Kidney epithelial cell (primary cell): ENCODE results near the gene DTNA. TPM values are rescaled to one million over a fixed set of nuclear protein-coding genes. Genes with fewer than 3 reads are reported as not detected.
"Not testable (repeated sequence)": the region's sequence is repeated elsewhere in the genome, so short reads cannot be mapped to it uniquely, and the experiment has no call there.

Experiments used
- DNase-seq: peaks from one replicate; pipeline ENCODE4 v3.0.0-alpha.2; 2010; ENCODE audit warnings: low read depth
- H3K27me3 ChIP-seq: 2 replicates; pipeline ENCODE4 v1.6.0; 2011; ENCODE audit warnings: low read length; ENCODE audit not compliant: control insufficient read depth, insufficient read depth
- H3K36me3 ChIP-seq: 2 replicates; pipeline ENCODE4 v1.5.1; 2011; ENCODE audit warnings: low read length; ENCODE audit not compliant: control insufficient read depth, insufficient read depth
- H3K4me3 ChIP-seq: 2 replicates; pipeline ENCODE4 v1.5.1; 2011; ENCODE audit warnings: low read depth, mild to moderate bottlenecking, control low read depth, low read length
- total RNA-seq: library from RNA; depleted of rRNA; stranded (reverse); fragments of >200 nt; gene quantifications from 2 replicates; pipeline ENCODE4 v1.2.3, GENCODE V29; 2015
- TF ChIP-seq, protein P1 (sequence below): IDR thresholded peaks from 2 replicates; pipeline ENCODE4 v1.5.1; 2011; ENCODE audit warnings: mild to moderate bottlenecking, moderate library complexity, low read length, control low read depth, inconsistent platforms; ENCODE audit not compliant: insufficient read depth, poor library complexity, severe bottlenecking

DTNA gene
- total RNA-seq, 1 donor from 2014 or later = 19.3 TPM

DNA sequence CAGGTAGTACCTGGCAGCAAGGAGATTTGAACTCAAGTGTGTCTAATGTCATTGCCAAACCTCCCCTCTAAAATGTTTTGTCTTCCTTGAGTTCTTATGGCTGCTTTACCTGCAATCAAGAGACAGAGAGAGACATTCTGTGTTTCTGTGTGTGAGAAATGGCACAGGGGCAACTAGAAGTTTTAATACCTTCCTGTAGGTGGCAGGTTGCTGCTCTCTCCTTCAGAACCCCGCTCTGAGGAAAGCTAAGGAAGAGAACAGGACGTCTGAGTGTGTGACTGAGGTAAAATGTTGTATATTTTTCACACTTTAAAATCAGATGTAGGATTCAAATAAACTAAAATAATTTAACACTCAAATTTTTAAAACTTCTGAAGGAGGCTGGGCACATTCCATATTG, 19.2 kb downstream of the DTNA start:
- no peak for DNase-seq
- Histone ChIP-seq H3K4me3 (no peak overlapping the region), H3K27me3 (no peaks in the 10 kb centered on the region), H3K36me3 (no peaks in the 10 kb centered on the region)
- TF ChIP-seq, protein P1, sequence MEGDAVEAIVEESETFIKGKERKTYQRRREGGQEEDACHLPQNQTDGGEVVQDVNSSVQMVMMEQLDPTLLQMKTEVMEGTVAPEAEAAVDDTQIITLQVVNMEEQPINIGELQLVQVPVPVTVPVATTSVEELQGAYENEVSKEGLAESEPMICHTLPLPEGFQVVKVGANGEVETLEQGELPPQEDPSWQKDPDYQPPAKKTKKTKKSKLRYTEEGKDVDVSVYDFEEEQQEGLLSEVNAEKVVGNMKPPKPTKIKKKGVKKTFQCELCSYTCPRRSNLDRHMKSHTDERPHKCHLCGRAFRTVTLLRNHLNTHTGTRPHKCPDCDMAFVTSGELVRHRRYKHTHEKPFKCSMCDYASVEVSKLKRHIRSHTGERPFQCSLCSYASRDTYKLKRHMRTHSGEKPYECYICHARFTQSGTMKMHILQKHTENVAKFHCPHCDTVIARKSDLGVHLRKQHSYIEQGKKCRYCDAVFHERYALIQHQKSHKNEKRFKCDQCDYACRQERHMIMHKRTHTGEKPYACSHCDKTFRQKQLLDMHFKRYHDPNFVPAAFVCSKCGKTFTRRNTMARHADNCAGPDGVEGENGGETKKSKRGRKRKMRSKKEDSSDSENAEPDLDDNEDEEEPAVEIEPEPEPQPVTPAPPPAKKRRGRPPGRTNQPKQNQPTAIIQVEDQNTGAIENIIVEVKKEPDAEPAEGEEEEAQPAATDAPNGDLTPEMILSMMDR = peak; percentile 62

DNA sequence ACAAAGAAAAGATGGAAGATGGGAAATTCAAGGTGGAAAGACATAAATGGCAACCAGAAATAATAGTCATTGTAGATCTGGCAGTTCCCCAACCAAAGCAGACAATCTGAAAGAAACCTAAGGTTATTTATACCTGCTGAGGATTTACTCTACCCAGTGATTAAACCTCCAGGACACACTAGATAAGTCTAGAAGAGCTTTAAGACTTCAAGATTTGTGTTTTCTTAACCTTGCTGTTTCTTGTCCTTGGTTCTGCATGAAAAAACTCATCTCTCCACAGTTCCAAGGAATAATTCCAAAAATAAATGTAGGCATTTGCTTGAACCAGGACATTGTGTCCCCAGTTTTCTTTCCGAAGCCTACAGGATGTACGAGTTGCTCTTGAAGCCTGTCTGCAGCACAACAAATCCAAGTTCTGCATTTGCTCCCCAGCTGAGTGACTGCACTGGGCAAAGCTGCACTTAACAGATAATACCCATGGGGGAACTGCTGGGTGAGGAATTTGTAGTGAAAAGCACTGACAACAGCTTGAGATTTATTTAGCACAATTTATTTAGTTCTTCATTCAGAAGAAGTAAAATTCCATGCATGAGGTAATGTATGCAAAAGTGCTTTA, 19.8 kb downstream of the DTNA start:
- no peak overlapping the region for H3K4me3 ChIP-seq
- TF ChIP-seq, protein P1 = no peak
- no peaks in the 10 kb centered on the region for H3K36me3 ChIP-seq
- no peak for DNase-seq
- no peaks in the 10 kb centered on the region for H3K27me3 ChIP-seq

DNA sequence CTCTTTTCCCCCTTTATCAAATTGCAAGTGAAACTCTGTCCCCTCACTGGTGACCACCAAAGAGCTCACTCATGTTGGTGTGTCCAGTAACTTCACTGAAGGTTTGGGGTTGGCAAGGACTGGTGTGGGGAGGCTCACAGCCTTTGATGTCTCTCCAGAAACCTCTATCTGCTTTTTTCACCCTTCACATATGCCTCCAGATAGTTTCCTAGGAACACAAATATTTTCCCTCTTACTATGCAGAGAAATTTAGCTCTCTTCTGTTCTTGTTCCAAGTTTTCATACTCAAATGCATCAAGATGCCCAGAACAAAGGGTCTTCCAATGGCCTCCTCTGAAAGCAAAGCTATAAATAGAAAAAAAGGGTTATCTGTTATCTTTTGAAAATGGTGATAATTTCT, 20.7 kb downstream of the DTNA start:
- no peak for DNase-seq
- TF ChIP-seq, protein P1 = no peak
- no peaks in the 10 kb centered on the region for H3K36me3 ChIP-seq
- H3K27me3 ChIP-seq = no peaks in the 10 kb centered on the region
- H3K4me3 ChIP-seq = no peak overlapping the region

DNA sequence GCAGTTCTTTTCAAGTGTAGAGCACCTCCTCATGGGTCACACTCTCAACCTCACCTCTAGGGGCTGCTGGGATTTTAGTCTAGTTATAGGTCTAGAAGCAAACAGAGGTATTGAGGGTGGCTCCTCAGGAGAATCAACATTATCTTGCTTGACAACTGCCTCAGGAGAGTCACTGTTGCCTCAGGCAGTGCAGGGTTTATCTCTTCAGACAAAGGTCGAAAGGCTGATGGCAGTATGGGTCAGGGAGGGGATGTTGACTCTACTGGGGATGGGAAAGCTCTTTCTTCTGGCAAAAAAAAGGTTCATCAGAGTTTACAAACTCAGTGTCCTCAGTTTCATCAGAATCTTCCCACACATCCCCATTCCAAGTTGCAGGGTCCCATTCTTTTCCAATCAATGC, 24.0 kb downstream of the DTNA start:
- Histone ChIP-seq H3K4me3 (no peak overlapping the region), H3K36me3 (no peaks in the 10 kb centered on the region), H3K27me3 (no peaks in the 10 kb centered on the region)
- DNase-seq = no peak
- TF ChIP-seq, protein P1 = no peak

DNA sequence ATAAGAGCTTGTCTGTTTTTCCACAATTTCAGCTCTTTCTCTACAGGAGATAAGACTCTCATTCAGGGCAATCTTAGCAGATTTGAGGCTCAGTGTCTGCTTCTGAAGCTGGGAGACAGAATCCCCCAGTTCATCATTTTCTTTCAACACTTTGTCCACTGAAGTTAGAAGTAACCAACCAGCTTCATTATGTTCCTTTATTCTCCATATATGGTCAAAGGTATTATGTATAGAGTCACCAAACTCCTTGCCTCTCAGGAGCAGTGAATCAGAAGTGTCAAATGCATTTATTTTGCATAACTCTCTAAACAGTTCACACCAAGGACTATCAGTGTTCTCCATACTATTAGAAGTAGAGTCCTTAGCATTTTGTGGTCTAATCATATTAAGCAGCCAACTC, 24.4 kb downstream of the DTNA start:
- not testable (repeated sequence) for H3K27me3 ChIP-seq

DNA sequence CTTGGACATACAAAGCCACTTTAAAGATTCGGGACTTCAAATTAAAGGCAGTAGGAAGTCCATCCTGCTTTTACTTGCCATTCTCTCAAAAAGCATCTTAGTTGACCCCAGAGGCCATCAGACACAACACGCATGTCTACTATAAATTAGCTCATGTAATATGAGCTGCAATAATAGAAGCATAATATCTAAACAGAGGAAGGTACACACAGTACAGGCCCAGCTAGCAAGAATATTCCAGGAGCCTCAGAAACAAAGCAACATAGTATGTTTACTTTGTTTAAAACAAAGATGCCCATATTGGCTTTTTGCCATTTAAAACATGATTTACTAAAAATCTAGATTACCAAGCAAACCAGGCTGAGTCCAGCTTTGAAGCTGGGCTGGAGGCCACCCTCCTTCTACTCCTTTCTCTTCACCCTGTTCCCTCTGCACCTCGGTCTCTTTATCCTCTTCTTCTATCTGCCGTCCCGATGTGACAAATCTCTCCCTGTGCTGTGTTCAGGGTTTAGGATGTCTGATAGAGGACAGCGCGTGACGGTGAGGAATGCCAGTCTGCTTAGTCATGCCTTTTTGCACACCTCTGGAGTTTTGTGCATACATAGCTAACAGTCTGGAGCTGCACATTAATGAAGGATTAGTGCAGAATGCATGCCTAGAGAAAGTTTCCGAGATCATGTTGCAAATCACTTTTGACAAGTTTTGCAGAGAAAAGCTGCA, 28.2 kb downstream of the DTNA start:
- peak; percentile 37 for DNase-seq

More for the DNA sequence above, 24.4 kb downstream of the DTNA start:
- H3K36me3 ChIP-seq, H3K4me3 ChIP-seq, DNase-seq: not testable (repeated sequence)

More for the DNA sequence above, 28.2 kb downstream of the DTNA start:
- TF ChIP-seq, protein P1 = no peak
- H3K4me3 ChIP-seq = no peak overlapping the region
- H3K36me3 ChIP-seq = no peaks in the 10 kb centered on the region
- H3K27me3 ChIP-seq = no peaks in the 10 kb centered on the region
